ENCODE measurements around the gene LAMA4.

LAMA4 gene

DNA sequence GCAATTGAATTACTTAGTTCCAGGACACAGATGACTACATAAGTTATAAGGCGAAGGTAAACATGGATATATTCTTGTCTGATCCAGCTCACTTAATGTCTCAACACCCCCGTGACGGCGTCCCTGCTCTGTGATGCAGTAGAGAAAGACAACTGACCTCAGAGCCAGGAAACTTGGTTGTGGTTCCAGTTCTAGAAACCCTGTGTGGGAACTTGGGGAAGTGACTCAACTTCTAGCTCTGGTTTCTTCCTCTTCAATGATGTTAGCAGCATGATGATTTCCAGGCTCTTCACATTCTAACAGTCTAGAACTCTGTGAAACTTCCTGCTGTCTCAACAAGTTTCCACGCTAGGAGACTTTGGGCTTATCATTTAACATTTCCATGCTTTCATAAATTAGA is 18.4 kb downstream of the LAMA4 start:
- DNase-seq, result peak; percentile 48

DNA sequence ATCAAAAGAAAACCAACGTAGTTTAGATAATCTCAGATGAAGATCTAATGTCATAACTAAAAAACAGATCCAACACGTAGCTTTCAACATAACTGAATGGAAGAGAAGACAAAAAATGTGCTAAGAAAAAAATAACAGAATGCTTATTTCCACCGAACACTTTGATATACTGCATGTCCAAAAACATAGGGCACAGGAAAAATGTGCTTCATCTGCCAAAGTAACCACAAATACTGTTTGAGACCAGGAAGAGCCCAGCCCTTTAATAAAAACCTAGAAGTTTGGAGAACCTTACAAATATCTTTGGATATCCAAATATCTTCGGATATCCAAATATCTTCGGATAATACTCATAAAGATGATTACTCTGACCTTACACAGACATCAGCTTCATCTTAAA is 19.8 kb downstream of the LAMA4 start:
- no peak for DNase-seq

DNA sequence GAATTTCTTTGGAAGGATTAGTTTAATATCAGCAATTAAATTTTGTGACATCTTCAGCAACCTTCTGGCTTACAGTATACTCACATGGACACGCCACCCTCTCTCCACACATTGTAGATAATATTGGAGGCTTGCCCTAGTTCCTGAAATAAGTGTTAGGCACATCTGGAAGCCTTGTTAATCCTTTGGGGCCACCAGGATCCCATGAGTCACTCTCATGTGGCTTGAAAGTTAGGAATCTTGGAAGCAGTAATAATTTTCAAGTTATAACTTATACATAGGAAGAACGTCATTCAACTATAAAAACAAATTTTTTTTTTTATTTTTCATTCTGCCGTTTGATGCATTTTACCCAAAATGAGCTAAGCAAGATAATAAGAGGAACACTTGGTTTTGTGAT is 20.5 kb downstream of the LAMA4 start:
- DNase-seq, result no peak

DNA sequence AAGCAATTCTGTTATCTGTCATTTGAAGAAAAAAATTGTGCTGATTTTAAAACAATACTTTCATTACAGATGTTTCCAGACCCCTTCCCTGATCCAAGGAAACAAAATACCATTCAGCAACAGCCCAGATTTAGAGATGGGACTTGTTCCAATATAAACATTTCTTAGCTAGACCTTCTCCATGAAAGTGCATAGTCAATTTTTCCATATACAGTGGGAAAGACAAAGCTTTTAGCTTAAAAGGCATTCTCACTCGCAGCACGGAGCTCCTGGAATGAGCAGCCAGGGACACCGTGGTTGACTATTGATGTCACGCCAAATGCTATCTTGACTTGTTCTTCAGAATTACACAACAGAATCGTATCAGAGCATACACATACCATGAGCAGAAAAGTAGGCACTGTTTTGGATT is 21.5 kb downstream of the LAMA4 start:
- DNase-seq, result no peak

DNA sequence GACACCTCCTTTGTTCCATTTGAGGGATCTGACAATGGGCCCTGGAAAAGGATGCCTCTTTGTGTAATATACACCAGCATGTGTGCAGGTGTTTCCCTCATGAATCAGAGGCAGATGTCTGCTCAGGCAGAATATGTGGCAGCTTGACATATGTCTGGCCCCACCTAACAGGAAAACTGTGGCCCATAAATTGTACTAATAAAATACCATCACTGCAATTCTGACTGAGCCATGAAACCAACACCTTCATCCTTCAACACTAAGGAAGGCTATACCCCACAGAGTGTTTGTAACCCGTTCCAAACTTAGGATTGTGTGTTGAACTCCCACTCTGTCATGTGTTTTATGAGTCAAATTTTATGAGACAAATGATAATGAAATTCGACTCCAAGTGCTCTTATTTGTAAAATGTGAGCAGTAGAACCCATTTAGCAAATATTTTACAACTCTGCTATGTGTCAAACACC is 22.7 kb downstream of the LAMA4 start:
- DNase-seq, result no peak

DNA sequence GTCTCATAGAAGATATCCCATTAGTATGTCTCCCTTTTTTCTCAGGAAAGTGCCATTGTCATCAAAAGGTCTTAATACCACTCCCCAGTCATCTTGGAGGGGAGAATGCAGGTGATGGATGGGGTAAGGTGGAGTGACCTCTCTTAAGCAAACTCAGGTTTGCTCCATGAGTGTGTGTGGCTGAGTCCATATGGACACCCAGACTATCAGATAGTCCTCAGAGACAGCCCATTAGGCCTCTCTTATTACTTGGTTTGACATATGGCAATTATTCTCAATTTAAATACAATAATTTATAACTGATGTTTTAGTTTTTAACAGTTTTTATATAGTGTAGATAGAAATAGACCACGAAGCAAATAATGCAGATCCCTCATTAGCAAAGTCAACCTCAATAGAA is 23.2 kb downstream of the LAMA4 start:
- DNase-seq, result no peak

DNA sequence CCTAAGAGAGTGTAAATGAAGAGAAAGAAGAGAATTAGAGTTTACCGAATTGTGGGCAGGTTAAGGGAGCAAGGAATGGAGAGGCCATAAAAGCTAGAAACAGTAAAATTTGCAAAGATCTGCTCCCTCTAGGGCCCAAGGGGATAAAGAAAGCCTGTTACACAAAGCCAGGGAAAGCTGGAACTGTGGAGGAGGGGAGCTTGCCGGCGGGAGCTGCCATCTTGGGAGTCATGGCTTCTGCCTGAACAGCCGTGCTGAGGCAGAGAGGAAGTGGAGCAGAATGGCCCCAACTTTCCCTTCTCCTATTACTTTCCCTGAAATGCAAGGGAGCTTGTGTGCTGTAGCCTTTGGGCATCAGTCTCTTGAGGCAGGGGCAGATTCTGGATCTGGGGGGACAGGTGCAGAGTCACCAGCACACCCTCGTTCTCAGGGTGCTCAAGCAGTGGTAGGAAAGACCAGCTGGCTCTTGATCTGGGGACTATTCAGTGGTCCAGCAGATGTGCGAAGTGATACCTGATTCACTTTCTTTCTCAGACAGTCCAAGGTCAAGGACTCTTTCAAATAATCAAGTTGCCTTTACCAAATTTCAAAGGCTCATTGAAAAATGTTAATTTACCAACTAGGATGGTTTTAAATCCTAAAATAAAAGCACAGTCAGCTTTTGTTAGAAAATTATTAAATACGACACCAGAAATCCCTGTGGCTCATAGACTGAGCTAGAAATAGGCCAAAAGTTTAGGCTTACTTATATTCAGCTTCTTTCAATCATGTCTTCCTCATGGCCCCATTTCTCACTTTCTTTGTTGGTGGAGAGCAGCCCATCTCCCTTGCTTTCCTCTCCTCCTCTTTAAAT is 25.7 kb downstream of the LAMA4 start:
- no peak for DNase-seq

DNA sequence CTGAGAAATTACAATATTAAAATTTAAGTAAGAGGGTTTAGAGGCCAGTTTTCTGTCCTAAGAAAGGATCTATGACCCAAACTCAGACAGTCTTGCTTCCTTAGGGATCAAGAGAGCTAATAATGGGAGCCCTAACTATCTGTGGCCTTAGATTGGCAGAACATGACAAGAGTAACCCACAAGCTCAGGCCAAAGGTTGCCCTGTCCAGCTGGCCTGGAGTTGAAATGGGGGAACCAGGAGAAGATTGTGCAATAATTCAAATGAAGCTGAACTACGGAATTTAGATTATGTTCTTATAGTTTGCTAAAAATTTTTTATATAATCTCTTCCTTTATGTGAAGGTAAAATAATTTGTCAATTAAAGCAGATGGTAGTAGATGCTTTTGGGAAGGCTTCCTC is 26.4 kb downstream of the LAMA4 start:
- no peak for DNase-seq

DNA sequence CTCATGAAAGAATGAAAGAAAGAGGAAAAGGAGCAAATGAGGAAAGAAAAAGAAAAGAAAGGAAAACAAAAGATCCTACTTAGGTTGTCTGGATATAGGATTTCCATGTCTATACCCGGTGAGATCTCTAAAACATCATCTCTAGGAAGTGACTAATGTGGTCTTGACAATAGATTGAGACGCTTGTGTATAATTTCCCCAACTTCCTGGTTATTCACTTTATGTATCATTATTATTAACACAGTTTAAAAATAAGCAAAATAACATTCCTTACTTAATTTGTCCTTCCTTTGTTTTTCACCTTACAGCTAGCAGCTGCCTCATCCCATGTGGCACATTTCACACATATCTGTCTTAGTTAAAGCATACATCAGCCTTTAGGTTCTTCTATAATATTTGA is 27.0 kb downstream of the LAMA4 start:
- no peak for DNase-seq

DNA sequence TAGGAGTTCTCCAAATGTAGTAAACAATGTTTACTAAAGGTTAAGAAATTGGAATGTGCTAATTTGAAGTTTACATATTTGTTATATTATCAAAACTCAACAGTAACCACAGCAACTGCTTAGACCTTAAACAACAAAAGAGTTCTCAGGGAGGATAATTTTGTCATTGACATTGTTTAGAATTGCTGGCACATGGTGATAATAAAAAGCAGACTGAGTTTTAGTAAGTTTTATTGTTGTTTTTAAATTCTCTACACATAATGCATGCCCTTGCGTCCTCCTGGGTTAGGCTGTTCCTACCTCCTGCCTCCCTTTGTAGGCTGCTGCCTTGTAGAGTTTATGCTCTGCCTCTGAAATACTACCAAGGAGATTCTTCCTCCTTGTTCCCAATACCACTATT is 28.7 kb downstream of the LAMA4 start:
- no peak for DNase-seq

DNA sequence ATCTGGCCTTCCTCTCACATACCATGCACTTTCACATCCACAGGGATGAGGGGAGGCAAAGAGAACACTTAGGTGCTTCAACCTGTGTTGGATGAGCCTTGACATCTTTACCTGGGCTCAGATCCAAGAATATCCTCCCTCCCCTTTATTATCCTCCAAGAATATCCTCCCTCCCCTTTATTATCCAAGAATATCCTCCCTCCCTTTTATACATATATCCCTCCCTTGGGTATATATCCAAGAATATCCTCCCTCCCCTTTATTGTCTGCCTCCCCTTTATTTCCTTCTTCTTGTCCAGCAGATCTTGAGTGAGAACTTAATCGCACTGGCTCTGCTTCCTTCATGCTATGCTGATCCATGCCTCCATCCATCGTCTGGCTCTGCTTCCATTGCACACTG is 30.3 kb downstream of the LAMA4 start:
- DNase-seq, result no peak

DNA sequence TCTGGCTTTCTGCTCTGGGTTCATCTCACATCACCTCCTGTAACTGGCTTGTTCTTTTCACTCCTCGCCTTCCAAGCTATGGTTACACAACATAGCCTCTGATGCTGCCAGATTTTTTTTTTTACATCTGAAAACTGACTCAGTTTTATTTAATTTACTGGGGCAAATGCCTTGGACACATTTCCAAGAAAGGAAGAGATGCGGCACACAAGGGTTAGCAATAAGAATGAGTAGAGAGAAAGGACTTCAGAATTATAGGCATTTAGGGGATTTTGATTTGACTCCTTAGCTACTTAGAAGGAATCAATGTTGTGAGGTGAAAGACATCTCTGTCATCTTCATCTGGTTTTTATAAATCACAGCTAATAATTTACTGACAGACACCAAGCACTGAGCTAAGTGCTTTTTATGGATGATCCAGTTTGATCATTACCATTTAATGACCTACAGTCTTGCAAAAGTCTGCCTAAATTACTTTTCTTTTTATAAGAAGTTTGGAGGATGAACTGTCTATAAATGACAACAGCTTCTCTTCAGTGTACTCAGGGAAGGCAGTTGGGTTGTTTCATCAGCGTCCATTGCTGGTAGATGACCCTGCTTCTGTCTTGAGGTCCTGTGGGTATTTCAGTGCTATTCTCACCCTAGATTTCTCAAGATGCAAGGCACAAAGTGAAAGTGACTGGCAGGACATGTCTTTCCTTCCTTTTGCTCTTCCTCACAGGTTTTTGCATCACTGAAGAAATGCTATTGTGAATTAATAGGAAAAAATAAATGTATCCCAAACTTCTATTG is 31.1 kb downstream of the LAMA4 start:
- DNase-seq, result no peak

DNA sequence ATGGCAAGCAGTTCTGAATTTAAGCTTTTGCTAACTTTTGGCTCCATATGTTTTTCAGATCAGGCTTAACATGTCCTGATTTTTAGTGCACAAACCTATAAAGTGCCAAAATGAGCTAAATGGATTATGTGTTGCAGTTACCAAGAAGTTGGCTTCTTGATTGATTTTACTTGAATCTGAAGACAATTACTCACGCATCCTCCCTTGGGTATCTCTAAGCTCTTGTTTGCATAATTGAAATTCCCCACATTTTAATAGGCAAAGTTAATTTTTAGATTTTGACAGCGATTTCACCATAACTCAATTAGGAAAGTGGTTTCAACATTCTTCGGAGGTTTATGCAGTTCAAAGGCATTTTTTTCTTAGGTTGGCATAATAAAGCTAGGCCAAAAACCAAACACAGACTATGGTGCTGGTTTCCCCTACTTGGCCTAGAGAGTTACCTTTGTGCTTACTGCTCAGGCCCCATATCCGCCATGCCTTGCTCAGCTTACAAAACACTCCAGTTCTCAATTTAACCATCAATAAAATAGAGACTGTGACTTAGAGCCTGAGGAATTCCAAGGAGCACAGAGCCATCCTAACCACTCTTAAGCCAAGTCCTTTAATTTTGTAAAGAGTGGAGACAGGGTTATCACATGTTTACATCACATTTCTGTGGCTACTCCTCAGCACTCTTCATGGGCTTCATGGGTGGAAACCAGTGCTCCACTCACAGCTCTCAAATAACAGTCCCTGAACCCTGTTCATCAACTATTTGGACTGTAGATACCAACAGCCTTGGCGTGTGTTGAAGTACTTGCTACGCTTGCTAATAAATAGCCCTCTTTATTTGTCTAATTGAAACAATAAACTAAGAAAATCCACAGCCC is 32.1 kb downstream of the LAMA4 start:
- DNase-seq, result no peak

DNA sequence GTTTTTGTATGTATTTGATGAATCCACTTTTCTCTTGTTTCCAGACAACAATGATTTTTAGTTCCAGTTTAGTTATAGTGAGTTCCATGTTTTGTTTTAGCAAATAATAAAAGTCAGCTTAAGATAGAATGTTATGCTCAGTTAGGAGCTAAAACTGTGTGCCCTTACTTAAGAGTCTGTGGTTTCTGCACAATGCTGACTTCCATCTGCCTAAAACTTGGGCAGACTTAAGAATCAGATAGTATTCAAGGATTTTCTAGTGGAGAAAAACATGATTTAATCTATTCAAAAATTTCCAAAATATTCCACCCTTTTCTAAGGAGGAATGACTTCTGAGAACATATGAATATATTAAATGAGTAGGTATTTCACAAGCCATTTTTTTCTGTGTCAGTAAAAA is 32.8 kb downstream of the LAMA4 start:
- no peak for DNase-seq

DNA sequence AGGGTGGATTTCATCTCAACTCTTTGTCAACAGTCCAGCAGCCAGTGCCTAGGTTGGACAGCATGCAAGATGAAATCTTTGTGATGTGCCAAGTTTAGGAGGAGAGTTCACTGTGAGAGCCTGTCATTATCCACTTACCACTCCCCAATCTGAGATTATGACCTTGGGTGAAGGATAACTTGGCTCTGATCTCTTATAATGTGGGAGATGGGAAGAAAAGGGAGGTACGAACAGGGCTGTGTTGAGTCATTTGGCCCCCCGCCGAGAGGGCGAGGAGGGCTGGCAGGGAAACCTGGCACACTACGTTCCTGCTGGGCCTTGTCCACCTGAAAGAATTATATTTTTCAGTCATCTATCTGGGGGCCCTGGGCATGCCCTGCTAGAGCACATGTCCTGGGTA is 35.8 kb downstream of the LAMA4 start:
- no peak for DNase-seq

DNA sequence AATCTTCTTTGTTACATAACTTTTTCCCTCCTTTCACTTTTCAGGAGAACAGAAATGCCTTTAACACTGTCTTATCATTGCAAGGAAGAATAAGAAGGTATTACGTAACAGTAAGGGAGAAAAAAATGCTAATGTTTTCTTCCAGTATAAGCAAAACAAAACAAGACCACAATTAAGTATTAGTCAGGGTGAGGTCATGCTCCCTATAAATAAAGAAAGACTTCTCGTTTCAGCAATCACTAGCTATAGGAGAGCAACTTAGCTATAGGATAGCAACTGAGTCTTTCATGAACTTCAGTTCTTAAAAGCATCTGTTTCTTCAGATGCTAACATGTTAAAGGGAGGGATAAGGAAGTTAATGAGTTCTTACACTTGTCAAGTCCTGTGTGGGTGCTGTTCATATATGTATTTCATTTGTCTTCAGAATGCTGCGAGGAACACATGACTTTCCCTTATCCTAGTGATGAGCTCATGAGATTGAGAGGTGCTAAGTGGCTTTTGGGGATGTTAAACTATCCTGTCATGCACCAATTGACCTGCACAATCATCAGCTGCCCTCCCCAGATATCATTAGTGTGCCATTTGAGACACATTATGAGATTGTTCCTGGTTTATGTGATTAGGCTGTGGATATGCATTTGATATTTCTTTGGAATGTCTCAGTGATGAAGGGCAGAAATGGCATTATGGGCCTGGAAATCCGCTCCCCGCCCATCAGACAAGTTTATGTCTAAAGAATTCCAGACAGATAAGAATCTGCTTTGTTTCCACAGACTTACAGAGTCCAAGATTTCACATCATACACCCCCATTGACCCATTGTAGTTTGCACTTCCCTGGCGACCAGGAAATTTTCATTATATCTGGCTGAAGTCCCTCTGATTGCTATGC is 37.5 kb downstream of the LAMA4 start:
- DNase-seq, result no peak

DNA sequence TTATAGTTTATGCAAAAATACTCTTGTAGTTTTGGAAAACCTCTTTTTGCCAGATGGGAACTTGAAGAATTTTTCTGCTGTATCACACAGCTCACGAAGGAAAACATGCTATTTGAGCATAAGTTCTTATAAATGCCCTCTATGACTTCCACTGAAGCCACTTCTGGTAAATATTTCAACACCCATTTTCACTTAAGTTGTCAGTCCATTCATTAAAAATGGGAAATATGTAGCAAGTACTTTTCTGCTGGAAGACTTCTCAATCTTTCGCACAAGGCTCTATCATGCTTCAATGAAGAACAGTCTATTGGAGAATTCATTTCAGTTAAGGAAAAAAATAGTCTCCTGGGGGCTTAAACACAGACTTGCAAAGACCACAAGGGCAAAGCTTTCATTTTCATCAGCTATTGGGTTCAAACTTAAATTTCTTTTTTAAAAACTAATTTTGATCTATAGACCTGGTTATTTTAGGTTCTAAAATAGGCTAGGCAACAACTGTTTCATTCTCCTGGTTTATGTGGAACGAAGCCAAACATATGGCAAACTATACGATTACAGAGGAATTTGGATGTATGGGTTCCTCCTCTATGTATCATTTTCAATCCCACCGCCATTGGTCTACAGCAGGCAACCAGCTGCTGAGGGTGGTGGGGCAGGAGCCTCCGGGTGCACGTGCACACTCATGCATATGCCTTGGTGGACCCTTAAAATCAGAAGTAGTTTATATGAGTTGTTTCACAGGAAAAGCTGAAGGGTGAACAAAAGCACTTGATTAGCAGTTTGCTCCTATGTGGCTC is 38.7 kb downstream of the LAMA4 start:
- DNase-seq, result no peak

DNA sequence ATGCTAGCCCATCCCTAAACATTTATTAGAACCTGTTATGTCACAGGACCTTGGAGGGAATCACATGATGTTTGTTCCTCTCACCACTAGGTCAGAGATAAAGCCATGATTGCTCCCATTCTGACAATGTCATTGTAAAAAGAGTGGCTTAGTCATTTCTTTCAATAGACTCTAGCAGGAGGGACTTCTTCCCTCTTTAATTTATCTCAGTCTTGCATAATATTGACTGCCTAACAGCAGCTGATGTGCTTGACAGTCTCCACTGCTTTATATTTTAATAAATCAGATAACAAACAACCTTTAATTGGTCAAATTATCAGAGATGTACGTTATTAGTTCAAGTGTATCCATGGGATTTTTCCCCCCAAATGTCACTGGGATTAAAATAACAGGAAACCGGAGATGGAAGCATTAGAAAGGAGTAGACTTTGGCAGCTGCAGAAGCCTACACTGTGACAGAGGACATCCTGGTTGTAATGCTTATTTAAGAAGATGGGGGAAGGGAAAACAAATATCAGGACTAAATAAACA is 39.6 kb downstream of the LAMA4 start:
- no peak for DNase-seq

DNA sequence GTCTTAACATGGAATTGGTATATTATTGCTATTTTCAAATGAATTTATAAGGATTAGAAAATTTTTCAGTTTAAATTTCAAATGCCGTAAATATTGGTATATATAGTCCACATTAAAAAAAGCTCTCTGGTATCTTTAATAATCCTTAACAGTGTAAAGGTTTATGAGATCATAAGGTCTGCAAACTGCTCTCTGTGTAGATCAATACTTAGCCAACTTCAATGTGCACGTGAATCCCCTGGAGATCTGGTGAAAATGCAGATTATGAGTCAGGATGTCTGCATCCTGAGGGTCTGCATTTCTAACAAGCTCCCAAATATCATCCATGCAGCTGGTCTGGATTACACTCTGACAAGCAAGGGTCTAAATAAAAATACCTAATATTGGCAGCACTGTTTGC is 43.5 kb downstream of the LAMA4 start:
- no peak for DNase-seq

DNA sequence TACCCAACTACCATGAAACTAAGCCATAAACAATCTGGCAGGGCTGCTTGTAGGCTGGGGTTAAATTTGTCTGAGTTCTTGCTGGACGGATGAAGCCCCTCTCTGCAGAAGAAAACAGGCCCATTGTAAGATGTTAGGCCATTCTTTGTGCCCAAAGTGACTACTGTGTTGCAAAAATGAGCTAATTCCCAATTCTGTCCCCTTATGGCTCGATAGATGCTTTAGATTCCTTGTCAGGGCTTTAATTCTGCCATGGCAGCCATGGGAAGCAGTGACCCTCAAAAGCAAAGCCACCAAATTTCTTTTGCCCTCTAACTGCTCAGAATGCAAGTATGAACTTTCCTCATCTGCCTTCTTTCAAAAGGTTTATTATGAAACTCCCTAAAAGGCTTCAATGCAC is 45.2 kb downstream of the LAMA4 start:
- DNase-seq, result no peak

DNA sequence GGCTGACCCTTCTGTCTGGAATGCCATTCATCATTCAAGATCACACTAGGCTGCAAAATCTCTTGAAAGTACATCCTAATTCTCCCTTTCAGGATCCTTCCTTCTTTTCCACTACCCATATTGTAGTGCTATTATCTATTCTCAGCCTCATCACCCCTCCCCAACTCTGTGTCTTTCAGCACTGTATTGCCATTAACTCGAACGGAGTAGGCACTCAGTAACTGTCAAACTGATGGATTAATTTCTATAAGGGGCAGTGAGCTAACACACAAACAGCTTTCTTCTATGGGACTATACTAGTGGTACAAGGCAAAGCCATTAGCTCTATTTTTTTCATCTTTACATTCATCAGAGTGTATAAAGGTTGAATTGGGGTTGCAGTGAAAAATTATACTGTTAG is 46.6 kb downstream of the LAMA4 start:
- DNase-seq, result no peak

All from GDM1 (cell line).